NCI-H146 treated with DMSO at 0.1 percent for 48 hours (cell line): Measurements from ENCODE around the gene ZNF846.
"Not testable (repeated sequence)": the region's sequence is repeated elsewhere in the genome, so short reads cannot be mapped to it uniquely, and the experiment has no call there.

Experiments used
- DNase-seq: peaks from one replicate; lab custom pipeline; 2025; ENCODE audit not compliant: unreplicated experiment; lab: John Stamatoyannopoulos, UW

ZNF846 gene

DNA sequence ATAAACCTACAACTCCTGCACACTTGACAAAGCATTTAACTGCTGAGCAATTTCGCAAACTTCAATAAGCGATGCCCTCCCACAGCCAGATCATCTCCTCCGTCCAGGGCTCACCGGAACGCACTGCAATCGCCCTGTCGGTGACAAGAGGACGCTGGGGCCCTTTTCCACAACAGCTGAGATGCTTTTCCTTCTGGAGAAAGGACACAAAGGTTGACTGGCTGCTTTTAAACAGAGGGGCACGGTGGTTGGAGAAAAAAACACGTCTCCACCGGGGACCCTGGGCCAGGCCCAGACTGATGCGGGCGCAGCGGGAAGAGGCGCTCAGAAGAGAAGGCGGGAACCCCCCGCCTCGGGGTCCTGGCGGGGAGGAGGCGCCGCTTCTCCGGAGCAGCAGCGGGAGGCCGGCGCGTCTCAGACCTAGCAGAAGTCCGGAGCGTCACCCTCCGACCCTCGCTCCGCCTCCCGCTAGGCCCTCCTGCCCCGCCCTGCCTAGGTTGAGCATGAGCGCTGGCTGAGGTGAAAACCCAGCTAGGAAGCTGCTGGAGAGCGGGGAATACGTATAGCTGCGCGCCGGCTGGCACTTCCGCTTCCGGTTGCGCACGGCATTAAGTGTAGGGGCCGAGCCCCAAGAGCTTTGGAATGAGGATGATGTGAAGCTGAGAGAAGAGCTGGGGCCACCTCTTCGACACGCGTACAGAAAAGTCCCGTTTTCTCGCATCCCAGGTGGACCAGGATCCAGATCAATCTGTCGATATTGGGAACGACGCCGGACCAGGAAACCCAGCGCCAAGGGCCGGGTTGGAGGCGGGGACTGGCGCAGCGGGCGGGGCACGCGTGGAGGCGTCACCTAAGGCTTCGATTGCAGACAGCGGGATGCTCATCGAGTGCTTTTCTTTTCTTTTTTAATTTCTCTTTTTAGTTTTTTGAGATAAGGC, at the start of gene ZNF846:
Gene ZNF846 (minus strand): TSS at position 564 of the 938 bp plus-strand sequence. CDS start 3,788 bp downstream, outside the sequence.
- DNase-seq, result peak; percentile 78

GRCh38 chr19:9818175-9818733, 49.7 kb upstream of the ZNF846 start:
- DNase-seq, result no peak

DNA sequence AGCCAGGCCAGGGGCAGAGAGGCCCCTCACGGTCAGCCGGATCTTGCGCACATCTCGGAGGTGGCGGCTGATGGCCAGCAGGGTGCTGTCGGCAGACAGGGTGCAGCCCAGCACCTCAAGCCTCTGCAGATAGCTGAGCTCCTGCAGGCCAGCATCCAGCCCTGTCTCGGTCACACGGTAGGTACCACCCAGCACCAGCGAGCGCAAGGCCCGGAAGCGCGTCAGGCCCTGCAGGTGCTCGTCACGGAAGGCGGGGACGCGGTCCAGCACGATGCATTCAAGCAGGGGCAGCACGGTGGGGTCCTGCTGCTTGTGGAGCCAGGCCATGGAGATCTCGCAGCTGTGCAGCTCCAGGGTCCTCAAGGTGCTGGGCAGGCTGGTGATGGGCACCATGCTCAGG, 42.6 kb upstream of the ZNF846 start:
- no peak for DNase-seq

DNA sequence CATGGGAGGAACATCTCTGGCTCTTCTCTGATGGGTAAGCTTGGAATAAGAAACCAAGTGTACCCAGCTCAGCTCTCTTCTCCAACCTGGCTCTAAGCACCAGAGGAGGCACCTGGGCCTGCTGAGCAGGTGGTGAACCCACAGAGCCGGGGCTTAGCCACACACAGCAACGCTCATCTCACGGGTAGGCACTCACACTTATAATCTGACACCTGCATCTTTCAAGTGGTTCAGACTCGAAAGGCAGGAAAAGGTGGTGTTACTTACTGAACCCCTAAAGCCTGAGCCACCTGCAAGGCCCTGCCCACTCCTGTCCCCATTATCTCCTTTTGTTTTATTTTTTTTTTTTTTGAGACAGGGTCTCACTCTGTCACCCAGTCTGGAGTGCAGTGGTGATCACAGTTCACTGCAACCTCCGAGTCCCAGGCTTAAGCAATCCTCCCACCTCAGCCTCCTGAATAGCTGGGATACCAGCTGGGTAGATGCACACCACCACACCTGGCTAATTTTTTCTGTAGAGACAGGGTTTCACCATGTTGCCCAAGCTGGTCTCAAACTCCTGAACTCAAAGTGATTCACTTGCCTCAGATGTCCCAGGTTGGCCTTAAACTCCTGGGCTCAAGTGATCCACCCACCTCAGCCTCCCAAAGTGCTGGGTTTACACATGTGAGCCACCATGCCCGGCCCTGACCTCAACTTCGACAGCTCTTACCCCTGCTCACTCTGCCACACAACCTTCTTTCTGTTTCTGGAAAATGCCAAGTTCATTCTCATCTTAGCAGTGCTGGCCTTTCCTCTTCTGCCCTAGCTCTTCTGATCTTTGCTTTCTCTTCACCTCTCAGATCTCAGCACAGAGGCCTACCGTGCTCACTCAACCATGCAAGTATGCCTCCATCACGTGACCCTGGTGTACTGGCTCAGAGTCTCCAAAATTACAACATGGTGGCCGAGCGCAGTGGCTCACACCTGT, 40.6 kb upstream of the ZNF846 start:
- DNase-seq, result no peak

GRCh38 chr19:9806803-9807202, 38.3 kb upstream of the ZNF846 start:
- DNase-seq, result no peak

- no peak for DNase-seq
Measured at GRCh38 chr19:9801976-9802375, 33.4 kb upstream of the ZNF846 start.

DNA sequence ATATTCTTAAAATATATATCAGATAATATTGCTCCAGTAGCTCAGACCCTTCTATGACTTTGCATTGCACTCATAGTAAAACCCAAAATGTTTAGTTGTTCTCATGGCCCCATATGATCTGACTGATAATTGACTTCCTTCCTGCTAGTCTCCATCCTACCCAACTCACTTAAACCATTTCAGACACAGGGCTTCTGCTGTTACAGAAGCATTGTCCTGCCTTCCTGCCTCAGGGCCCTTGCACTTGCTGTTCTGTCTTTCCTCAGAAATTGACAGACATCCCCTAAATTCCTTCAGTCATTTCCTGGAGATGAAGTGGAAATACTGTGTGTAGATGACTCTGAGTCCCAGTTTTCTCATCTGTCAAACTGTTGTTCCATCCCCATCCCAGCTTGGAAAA, 30.6 kb upstream of the ZNF846 start:
- no peak for DNase-seq

GRCh38 chr19:9797871-9798270, 29.3 kb upstream of the ZNF846 start:
- no peak for DNase-seq

DNA sequence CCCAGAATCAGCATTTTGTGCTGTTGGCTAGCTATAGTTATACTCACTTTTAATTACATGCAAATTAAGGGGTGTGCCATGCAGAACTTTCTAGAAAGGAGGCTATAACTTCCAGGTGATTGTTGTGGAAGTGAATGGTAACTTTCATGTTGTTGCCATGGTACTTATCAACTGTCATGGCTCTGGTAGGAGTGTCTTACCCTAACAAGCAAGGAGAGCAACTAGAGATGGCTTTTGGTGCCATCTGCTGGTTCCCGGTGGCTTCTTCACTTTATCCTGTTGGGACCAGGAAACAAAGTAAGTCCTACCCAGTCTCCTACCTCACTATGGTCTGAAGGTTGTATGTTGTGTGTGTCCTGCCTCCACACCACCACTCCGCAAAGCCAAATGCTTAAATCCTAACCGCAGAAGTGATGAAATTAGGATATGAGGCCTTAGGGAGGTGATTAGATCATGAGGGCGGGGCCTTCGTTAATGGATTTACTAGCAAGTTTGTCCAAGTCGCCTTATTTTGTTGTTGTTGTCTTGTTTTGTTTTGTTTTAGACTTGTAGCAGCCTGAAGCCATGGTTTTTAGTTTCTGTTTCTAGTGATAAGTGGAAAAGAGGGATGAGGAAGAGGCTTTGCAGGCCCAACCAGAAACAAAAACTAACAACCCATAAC, 27.7 kb upstream of the ZNF846 start:
- peak; percentile 56 for DNase-seq

GRCh38 chr19:9793071-9793591, 24.6 kb upstream of the ZNF846 start:
- no peak for DNase-seq

- peak; percentile 72 for DNase-seq
Measured at GRCh38 chr19:9792206-9793070, 23.9 kb upstream of the ZNF846 start.

GRCh38 chr19:9791552-9792205, 23.1 kb upstream of the ZNF846 start:
- DNase-seq, result peak; percentile 69

- DNase-seq, result not testable (repeated sequence)
Measured at GRCh38 chr19:9791073-9791367, 22.5 kb upstream of the ZNF846 start.

- not testable (repeated sequence) for DNase-seq
Measured at GRCh38 chr19:9789579-9789978, 21.0 kb upstream of the ZNF846 start.

DNA sequence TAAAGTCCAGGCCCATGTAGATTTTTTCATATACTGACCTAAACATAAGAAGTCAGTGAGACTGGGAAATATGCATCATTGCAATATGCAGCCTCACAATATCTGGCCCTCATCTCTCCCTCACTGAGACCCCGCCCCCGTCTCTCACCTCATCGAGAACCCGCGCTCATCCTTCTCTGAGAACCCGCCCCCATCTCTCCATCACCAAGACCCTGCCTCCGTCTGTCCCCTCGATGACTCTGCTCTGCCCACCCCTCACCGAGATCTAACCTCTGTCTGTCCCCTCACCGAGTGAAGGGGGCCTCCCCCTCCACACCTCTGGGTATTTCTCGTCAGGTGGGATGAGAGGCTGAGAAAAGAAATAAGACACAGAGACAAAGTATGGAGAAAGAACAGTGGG, 20.5 kb upstream of the ZNF846 start:
- no peak for DNase-seq

GRCh38 chr19:9788604-9789003, 20.1 kb upstream of the ZNF846 start:
- not testable (repeated sequence) for DNase-seq

DNA sequence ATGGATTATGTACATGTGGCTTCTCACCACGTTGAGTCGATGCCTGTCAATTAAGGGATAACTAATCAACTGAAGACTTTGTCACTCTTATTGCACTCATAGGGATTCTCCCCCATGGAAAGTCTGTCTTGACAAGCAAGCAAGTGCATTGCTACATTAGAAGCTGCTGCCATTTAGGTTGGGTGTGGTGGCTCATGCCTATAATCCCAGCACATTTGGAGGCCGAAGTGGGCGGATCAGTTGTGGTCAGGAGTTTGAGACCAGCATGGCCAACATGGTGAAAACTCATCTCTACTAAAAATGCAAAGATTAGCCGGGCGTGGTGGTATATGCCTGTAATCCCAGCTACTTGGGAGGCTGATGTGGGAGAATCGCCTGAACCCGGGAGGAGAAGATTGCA, 18.3 kb upstream of the ZNF846 start:
- DNase-seq, result no peak

- no peak for DNase-seq
Measured at GRCh38 chr19:9786342-9786741, 17.8 kb upstream of the ZNF846 start.
